Right atrium auricular region (tissue), 2 donors: Measurements from ENCODE around the gene AKAP5. TPM values are rescaled to one million over a fixed set of nuclear protein-coding genes. Genes with fewer than 3 reads are reported as not detected.

Source experiments
- DNase-seq: peaks from one replicate; pipeline ENCODE4 v3.0.0-alpha.2; 2019; ENCODE audit warnings: low spot score
- H3K27ac ChIP-seq, 2 donors: fragments of 200-600 bp; sonication (generic); 1 replicate in 1 of 2; 2 replicates in 1 of 2; pipeline ENCODE4 v1.5.1; 2016 to 2019
- H3K27me3 ChIP-seq, 2 donors: fragments of 200-600 bp; sonication (generic); one replicate each; pipeline versions ENCODE4 v1.5.1 to v1.6.0; 2017 to 2019
- H3K36me3 ChIP-seq: fragments of 200-600 bp; sonication (generic); one replicate; pipeline ENCODE4 v1.5.1; 2016
- H3K4me1 ChIP-seq, 2 donors: fragments of 200-600 bp; sonication (generic); one replicate each; pipeline versions ENCODE4 v1.5.1 to v1.6.0; 2017 to 2019
- H3K4me3 ChIP-seq, 2 donors: fragments of 200-600 bp; sonication (generic); 1 replicate in 1 of 2; 2 replicates in 1 of 2; pipeline ENCODE4 v1.5.1; 2017 to 2019; ENCODE audit warnings: mild to moderate bottlenecking in 1 of 2, moderate library complexity in 1 of 2
- H3K9me3 ChIP-seq, 2 donors: fragments of 200-600 bp; sonication (generic); one replicate each; pipeline ENCODE4 v1.5.1; 2019
- CTCF ChIP-seq, 2 donors: fragments of 200-600 bp; sonication (generic); IDR thresholded peaks; one replicate each; pipeline ENCODE4 v1.5.1; 2019; ENCODE audit warnings: antibody characterized with exemption in 2 of 2
- total RNA-seq, 2 donors: library from RNA; depleted of rRNA; stranded (reverse); fragments of >200 nt; gene quantifications; one replicate each; pipeline ENCODE4 v1.1.0, GENCODE V29; 2016

AKAP5 gene
- total RNA-seq, 2 donors from 2014 or later: 0.24 TPM; not detected in 1

- Histone ChIP-seq H3K27me3 (no peaks in the 10 kb centered on the region), H3K4me3 (no peak overlapping the region), H3K9me3 (no peaks in the 10 kb centered on the region), H3K36me3 (peaks cover 35% of the 10 kb centered on the region), H3K27ac (no peak overlapping the region), H3K4me1 (peaks cover 0 to 6% of the 10 kb centered on the region in 2 donors)
- DNase-seq: no peak
- TF ChIP-seq CTCF (IDR thresholded peaks at IDR 0.05): no peak
Measured at GRCh38 chr14:64447876-64448670, 17.2 kb upstream of the AKAP5 start.

- TF ChIP-seq CTCF (IDR thresholded peaks at IDR 0.05): no peak
- no peaks in the 10 kb centered on the region for H3K27me3 ChIP-seq
- no peak overlapping the region for H3K27ac ChIP-seq
- H3K36me3 ChIP-seq: peaks cover 52% of the 10 kb centered on the region
- DNase-seq: no peak
- peaks cover 0 to 4% of the 10 kb centered on the region in 2 donors for H3K4me1 ChIP-seq
- H3K4me3 ChIP-seq: no peak overlapping the region
- no peaks in the 10 kb centered on the region for H3K9me3 ChIP-seq
Measured at GRCh38 chr14:64450255-64450654, 15.0 kb upstream of the AKAP5 start.

GRCh38 chr14:64454671-64455070 lies 10.6 kb upstream of the AKAP5 start:
- Histone ChIP-seq H3K27ac (no peak overlapping the region), H3K4me3 (no peak overlapping the region), H3K4me1 (no peaks in the 10 kb centered on the region), H3K9me3 (no peaks in the 10 kb centered on the region), H3K27me3 (no peaks in the 10 kb centered on the region), H3K36me3 (peaks cover 42% of the 10 kb centered on the region)
- no peak for TF ChIP-seq CTCF (IDR thresholded peaks at IDR 0.05)
- no peak for DNase-seq

GRCh38 chr14:64459405-64460136 lies 5.7 kb upstream of the AKAP5 start:
- no peak for TF ChIP-seq CTCF (IDR thresholded peaks at IDR 0.05)
- Histone ChIP-seq H3K27me3 (no peaks in the 10 kb centered on the region), H3K27ac (no peak overlapping the region), H3K9me3 (no peaks in the 10 kb centered on the region), H3K36me3 (peaks cover 10% of the 10 kb centered on the region), H3K4me1 (peaks cover 0 to 1% of the 10 kb centered on the region in 2 donors), H3K4me3 (no peak overlapping the region)
- DNase-seq: no peak

DNA sequence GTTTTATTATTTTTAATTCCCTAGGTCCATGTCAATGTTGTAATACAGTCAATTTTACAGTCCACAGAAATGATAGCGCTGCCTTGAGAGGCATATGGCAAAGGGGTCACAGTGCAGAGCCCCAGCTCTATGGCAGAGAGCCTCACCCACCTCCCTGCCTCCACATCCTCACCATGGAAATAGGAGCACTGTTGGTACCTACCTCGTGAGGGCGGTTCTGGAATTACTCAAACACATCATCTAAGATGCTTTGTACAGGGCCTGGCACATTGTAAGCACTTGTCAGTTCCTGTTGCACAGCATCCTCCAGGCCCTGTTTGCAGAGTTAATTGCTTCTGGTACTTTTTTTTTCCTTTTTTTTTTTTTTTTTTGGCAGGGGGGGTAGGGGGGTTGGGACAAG lies 4.1 kb upstream of the AKAP5 start:
- H3K27ac ChIP-seq: no peak overlapping the region
- DNase-seq: no peak
- no peaks in the 10 kb centered on the region for H3K27me3 ChIP-seq
- H3K4me1 ChIP-seq: peaks cover 0 to 5% of the 10 kb centered on the region in 2 donors
- H3K36me3 ChIP-seq: no peaks in the 10 kb centered on the region
- TF ChIP-seq CTCF (IDR thresholded peaks at IDR 0.05): no peak
- no peak overlapping the region for H3K4me3 ChIP-seq
- no peaks in the 10 kb centered on the region for H3K9me3 ChIP-seq
